Measurements from ENCODE around the gene KRIT1. TPM values are rescaled to one million over a fixed set of nuclear protein-coding genes. Genes with fewer than 3 reads are reported as not detected.
A peak's percentile ranks its signal among the peaks of the same experiment; 100 is the strongest.

The KRIT1 gene
- total and polyA plus RNA-seq, 2 of the 13 experiments (the other 11 are each of a cell fraction or from before 2014, with no cell fraction given): 29.4 to 37.7 TPM

GRCh38 chr7:92245487-92246359, at the start of gene KRIT1, which contains the start of gene ANKIB1 (continued):
- TF ChIP-seq ZNF460 (CRISPR knock-in tag; IDR thresholded peaks at IDR 0.05; ENCODE audit: borderline replicate concordance) (peak; percentile 7; the same call in 1 of the 2 replicates), HIVEP1 (CRISPR knock-in tag; IDR thresholded peaks at IDR 0.05) (no peak), ZNF569 (CRISPR knock-in tag; IDR thresholded peaks at IDR 0.05; ENCODE audit: borderline replicate concordance) (no peak), GRHL1 (CRISPR knock-in tag; conservative IDR thresholded peaks at IDR 0.05) (no peak), IKZF4 (CRISPR knock-in tag; IDR thresholded peaks at IDR 0.05; ENCODE audit: borderline replicate concordance, low read depth, not compliant biosample characterization) (peak; percentile 0), EHMT2 (IDR thresholded peaks at IDR 0.05; ENCODE audit: borderline replicate concordance, low read depth, low read length) (no peak), ATF6 (CRISPR knock-in tag; conservative IDR thresholded peaks at IDR 0.05) (no peak), E2F2 (CRISPR knock-in tag; IDR thresholded peaks at IDR 0.05; ENCODE audit: borderline replicate concordance) (no peak), ZNF552 (CRISPR knock-in tag; IDR thresholded peaks at IDR 0.05; ENCODE audit: borderline replicate concordance) (peak; percentile 64; the same call in 1 of the 2 replicates), MEF2D (CRISPR knock-in tag; IDR thresholded peaks at IDR 0.05) (peak; percentile 63; the same call in 1 of the 2 replicates), NPAS2 (CRISPR knock-in tag; IDR thresholded peaks at IDR 0.05; ENCODE audit: borderline replicate concordance) (no peak), ZNF296 (CRISPR knock-in tag; conservative IDR thresholded peaks at IDR 0.05) (no peak), AGO1 (IDR thresholded peaks at IDR 0.05; ENCODE audit: low read depth, low read length, poor library complexity, severe bottlenecking) (no peak), ZNF451 (CRISPR knock-in tag; IDR thresholded peaks at IDR 0.05) (no peak; the same call in 1 of the 2 replicates), TBP (CRISPR knock-in tag; IDR thresholded peaks at IDR 0.05) (no peak), ELF4 (CRISPR knock-in tag; IDR thresholded peaks at IDR 0.05; ENCODE audit: borderline replicate concordance) (0 out of 2 replicates have a peak, but pooled peaks have one; percentile 44), GZF1 (CRISPR knock-in tag; IDR thresholded peaks at IDR 0.05) (peak; percentile 67; the same call in 1 of the 2 replicates), ZNF414 (CRISPR knock-in tag; IDR thresholded peaks at IDR 0.05) (no peak; the same call in 1 of the 2 replicates)
